ENCODE results near the gene IDH1.

Gene IDH1

GRCh38 chr2:208208335-208209085 lies 46.4 kb downstream of the IDH1 start:
- no peak for FAIRE-seq

GRCh38 chr2:208207769-208208168 lies 47.1 kb downstream of the IDH1 start:
- no peak for FAIRE-seq

- no peak for FAIRE-seq
These were observed 50.7 kb downstream of the IDH1 start for GRCh38 chr2:208204166-208204565.

GRCh38 chr2:208195531-208195930 lies 59.3 kb downstream of the IDH1 start:
- no peak for FAIRE-seq

GRCh38 chr2:208192611-208193236 lies 62.1 kb downstream of the IDH1 start:
- FAIRE-seq, result no peak

GRCh38 chr2:208189810-208190503 lies 64.9 kb downstream of the IDH1 start, which contains the start of gene C2orf80:
C2orf80 (minus strand) TSS chr2:208190030; CDS start chr2:208186986, 3,044 bp downstream.
- FAIRE-seq, result no peak

- FAIRE-seq, result no peak
These were observed 65.6 kb downstream of the IDH1 start for GRCh38 chr2:208189069-208189809.

- no peak for FAIRE-seq
These were observed 68.0 kb downstream of the IDH1 start for GRCh38 chr2:208186893-208187292.

- no peak for FAIRE-seq
These were observed 68.4 kb downstream of the IDH1 start for GRCh38 chr2:208186465-208186864.

Data from G401.6 (cell line).